CD4-positive, alpha-beta T cell treated with Interleukin-6 for 4 hours (primary cell): ENCODE measurements around the gene LPAR2.
A peak's percentile ranks its signal among the peaks of the same experiment; 100 is the strongest.
"Not testable (repeated sequence)": the region's sequence is repeated elsewhere in the genome, so short reads cannot be mapped to it uniquely, and the experiment has no call there.

Source experiments
- DNase-seq: peaks from one replicate; pipeline ENCODE4 v3.0.0-alpha.2; 2020; ENCODE audit warnings: mixed read lengths

LPAR2 gene

DNA sequence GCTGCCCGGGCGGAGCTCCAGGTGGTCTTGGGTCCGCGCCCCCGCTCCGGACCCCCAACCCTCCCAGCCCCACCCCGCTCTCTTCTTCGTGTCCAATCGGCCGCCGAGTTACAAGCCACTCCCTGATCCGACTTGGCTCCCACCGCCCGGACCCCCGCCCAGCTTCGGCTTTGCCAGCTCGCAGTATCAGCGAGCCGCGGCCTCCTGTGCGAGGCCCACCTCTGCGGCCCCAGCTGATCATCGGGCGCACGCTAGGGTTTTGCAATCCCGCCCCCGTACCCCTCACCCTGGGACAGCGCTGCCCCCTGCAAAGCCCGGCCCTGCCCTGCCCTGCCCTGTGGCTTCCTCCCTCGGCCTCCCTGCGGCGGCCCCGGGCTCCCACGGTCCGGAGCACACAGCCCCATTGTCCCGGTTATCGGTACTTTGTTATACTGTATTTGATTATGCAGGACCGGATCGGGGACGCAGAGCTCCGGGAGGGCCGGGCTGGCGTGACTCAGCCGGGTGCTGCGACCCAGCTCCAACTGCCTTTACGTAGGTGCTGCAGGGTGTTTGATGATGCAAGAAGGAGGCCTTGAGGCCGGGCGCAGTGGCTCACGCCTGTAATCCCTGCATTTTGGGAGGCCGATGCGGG lies 598 bp upstream of the LPAR2 start:
- peak; percentile 67 for DNase-seq

DNA sequence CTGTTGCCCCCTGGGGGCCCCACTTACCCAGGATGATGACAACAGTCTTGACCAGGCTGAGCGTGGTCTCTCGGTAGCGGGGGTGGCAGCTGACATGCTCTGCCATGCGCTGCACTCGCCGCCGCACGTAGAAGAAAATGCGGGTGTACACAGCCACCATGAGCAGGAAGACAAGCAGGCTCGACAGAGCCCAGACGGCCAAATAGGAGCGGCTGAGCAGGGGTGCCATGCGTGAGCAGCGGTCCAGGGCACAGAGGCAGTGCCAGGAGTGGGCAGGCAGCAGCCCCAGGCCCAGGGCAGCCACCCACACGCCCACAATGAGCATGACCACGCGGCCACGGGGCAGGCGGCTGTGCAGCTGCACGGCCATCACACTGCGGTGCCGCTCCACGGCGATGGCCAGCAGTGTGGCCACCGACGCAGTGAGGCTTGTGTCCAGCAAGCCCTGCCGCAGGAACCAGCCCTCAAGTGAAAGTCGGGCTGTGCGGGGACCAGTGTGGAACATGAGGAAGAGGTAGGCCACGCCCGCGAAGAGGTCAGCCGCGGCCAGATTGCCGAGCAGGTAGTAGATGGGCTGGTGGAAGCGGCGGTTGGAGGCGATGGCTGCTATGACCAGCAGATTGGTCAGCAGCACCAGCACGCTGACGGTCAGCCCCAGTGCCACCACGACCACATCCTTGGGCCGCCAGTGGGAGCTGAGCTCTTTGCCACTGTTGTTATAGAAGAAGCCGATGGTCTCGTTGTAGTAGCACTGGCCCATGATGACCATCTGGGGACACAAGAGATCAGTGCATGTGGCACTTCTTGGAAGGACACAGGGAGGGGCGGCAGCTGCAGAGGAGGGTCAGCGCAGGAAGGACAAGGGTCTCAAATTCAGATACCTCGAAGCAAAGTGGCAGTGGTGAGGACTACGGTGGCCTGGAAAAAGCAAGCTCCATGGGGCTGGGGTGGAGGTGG lies 1.2 kb downstream of the LPAR2 start:
- no peak for DNase-seq

DNA sequence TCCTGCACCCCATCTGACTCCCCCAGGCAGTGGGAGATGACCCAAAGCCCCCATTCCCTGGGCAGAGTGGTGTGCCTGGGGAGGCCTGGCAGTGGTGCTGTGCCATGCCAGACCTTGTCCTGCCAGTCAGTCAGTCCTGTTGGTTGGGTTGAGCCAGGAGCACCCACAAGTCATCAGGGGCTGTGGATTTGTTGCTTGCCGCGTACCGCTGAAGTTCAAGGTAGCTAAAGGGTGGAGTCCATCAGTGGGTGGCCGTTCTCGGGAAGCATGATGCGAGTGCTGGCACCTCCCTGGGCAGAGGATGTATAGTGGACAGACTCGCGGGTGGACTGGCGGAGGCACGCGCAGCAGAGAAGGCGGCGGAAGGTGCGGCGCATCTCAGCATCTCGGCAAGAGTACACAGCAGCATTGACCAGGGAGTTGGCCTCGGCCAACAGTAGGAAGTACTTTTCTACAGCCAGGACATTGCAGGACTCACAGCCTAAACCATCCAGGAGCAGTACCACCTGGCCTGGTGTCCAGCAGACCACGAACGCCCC lies 3.9 kb downstream of the LPAR2 start:
- no peak for DNase-seq

DNA sequence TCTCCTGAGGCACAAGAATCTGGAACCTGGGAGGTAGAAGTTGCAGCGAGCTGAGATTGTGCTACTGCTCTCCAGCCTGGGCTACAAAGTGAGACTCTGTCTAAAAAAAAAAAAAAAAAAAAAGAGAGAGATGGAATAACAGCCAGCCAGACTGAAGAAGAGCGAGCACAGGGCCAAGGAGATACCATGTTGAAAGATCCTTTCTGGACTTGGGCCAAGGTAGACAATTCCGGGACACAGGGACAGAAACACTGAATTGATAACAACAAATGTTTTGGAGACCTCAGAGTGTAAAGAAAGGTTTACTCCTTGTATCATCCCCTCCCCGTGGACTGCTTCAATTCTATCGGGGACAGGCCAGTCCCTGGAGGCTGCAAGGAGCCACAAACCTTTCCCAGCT lies 4.6 kb downstream of the LPAR2 start:
- no peak for DNase-seq

DNA sequence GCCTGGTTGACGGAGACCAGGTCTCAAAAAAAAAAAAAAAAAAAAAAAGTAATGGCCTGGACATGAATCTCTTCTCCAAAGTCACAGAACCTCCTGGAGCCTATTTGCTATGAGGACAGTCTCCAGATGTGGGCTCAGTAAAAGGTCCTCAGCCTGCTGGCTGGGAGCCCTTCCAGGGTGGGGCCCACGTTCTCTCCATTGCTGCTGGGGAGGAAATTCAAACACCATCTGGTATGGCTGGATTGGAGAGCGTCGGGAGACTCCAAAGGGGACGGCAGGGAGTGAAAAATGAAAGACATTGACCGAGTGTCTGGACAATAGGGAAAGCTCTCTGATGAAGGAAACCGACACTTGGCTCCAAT lies 8.2 kb downstream of the LPAR2 start:
- no peak for DNase-seq

DNA sequence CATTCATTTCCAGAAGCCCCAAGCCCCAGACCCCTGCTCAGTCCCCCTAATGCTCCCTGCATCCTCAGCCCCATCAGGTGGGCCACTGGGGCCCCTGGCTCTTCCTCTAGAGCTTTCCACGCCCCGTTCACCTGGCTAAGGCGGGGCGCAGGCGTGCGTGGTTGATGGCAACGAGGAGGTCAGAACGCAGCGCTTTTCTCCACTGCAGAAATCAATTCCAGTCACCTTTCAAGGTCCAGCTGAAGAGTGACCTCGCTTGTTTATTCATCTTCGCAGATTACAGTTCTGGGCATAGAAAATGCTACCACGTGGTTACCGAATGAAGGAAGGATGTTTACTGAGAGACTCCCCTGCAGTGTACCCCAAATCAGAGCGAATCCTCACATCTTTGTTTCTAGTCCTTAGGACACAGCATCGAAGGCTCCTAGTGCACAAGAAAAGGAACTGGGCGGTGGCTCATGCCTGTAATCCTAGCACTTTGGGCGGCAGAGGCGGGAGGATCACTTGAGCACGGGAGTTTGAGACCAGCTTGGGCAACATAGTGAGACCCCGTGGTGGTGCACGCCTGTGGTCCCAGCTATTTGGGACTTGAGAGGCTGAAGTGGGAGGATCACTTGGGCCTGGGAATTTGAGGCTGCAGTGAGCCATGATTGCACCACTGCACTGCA lies 8.7 kb downstream of the LPAR2 start:
- DNase-seq = no peak

DNA sequence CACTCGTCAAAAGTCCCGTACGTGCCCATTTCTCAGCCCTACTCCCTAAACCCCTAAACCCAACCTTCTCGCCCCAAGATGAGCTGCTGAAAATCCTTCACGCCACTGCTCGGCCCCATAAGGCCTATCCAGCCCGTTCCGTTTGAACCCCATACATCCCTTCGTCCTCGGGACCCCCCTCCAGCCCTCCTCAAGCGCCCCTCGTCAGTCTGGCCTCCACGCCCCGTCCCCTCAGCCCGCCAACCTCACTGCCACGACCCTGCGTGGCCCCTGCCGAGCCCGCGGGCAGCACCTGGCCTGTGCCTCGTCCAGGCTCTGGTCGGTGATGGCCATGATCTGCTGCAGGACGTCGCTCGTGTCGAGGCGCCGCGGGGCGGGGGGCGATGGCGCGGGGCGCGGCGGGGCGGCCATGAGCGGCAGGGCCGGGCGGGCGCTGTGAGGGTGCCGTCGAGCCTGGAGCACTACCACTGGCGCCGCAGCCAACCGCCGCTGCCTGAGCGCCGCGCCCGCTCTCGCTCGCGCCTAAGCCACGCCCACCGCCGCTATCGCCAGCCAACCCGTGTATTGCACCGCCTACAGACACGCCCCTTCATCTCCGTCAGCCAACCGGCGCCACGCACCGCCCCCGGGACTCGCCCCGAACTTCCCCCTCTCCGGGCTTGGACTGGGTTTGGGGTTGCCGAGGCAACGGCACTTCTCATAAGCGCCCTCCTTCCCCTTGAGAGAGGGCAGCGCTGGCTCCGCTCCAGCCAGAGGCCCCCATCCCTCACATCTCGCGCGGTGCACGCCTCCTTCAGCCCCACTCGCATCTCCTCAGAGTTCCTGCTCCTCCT lies 9.6 kb downstream of the LPAR2 start, which contains the start of gene PBX4:
Gene PBX4, minus strand, starts transcription at position 469 of the 833 bp plus-strand sequence. Its CDS starts 58 bp downstream, at position 411.
- DNase-seq = peak; percentile 100

DNA sequence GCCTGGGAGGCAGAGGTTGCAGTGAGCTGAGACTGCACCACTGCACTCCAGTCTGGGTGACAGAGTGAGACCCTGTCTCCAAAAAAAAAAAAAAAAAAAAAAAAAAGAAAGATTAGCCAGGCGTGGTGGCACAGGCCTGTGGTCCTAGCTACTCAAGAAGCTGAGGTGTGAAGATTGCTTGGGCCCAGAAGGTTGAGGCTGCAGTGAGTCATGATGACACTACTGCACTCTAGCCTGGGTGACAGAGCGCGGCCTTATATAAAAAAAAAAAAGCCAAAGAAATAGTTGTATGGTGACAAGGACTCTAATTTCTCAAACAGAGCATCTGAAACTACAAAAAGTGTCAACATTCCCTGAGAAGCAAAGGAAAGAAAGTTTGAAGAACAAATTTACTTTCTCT lies 12.9 kb downstream of the LPAR2 start:
- peak; percentile 54 for DNase-seq

DNA sequence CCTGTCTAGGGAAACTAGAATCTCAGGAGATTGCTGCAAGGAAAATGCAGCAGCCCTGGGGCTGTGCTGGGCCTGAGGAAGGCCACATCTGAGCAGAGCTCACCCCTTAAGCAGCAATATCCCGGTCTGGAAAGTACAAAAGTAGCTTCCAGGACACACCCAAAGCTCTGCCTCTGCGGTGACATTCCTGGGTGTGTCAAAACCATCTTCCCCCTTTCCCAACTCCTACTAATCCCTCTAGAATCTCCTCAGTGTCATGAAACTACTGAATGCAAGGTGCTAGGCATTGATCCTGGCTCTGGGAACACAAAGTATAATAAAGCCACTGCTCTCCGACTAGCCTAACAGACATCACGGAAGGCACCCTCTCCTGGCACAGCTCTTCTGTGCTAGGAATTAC lies 14.5 kb downstream of the LPAR2 start:
- DNase-seq = no peak

DNA sequence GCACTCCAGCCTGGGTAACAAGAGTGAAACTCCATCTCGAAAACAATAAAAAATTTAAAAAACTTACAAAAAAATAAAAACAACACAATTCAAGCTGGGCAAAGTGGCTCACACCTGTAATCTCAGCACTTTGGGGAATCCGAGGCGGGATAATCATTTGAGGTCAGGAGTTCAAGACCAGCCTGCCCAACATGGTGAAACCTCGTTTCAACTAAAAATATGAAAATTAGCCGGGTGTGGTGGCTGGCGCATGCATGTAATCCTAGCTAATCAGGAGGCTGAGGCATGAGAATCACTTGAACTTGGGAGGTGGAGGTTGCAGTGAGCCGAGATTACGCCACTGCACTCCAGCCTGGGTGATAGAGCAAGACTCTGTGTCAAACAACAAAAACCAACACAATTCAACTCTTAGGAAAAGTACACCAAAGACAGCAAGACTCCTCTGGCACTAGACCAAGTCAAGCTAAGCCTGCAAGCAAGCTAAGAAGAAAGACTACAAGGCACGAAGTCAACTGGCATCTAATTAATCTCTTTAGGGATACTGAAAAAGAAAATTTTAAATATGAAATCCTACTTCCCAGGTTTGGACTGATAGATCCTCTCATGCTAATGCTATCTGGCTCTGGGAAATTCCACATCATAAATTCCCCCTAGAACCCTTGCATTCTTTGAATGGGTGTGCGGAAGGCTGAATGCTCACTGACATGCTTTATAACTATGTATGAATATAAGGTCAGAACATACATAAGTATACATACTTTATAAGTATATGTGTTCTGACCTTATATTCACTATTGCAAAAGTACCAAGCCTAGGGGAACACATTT lies 17.4 kb downstream of the LPAR2 start:
- no peak for DNase-seq

DNA sequence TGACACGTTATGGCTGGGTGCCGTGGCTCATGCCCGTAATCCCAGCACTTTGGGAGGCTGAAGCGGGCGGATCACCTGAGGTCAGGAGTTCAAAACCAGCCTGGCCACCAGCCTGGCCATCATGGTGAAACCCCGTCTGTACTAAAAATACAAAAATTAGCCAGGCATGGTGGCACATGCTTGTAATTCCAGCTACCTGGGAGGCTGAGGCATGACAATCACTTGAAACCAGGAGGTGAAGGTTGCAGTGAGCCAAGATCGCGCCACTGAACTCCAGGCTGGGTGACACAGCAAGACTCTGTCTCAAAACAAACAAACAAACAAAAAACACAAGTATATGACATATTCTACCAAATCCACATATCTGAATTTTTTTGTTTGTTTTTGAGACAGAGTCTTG lies 21.3 kb downstream of the LPAR2 start:
- DNase-seq = not testable (repeated sequence)

DNA sequence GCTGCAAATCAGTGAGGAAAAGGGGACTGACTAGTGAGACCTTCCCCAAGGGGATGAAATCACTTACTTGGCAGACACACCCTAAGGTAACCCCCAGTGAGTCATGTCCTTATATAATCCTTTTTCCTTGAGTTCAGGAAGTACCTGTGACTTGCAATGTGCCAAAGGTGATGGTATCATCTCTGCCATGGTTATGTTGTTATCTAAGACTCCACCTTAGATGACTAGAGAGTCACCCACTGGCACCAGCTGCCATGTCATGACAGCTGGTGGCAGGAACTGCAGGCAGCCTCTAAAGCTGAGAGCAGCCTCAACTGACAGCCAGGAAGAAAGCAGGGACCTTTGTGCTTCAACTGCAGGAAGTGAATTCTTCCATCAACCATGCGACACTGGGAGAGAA lies 22.0 kb downstream of the LPAR2 start:
- peak; percentile 78 for DNase-seq

DNA sequence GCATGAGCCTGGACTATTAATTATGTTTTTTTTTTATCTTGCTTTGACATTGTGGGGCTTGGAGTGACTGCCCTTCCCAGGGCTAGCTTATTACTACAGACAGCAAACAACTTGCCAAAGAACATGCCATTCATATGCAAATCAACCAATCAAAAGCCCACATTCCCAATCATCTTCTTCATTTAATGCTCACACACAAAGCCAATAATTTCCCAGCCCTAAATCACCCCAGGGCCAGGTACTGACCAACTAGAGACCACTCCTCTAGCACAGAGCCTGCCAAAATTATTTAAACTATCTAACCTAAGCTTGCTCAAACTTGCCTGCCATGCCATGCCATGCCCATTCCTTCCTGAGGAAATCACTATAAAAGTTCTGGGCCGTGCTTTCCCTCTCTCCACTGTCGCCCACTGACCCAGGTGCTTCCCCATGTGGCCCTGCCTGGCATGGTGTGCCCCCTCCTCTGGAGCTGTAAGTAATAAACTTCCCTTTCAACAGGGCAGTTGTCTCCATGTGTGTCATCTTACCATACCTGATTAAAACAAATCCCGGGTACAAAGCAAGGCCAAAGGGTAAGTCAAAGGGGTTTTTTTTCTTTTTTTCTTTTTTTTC lies 25.2 kb downstream of the LPAR2 start:
- no peak for DNase-seq

DNA sequence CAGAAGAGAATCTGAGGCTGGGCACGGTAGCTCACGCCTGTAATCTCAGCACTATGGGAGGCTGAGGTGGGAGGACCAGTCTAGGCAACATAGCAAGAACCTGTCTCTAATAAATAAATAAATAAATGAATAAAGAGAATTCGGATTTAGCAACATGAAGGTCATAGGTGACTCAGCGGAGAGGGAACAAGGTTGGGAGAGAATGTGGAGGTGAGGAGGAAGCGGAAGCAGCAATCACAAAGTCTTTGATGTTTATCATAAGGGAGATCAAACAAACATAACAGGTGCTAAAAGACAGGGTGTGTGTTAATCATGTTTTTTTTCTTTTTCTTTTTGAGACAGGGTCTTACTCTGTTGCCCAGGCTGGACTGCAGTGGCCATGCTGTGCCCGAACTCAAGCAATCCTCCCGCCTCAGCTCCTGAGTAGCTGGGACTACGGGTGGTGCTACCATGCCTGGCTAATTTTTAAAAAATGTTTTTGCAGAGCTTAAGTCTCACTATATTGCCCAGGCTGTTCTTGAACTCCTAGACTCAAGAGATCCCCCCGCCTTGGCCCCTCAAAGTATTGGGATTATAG lies 25.8 kb downstream of the LPAR2 start:
- peak; percentile 63 for DNase-seq

DNA sequence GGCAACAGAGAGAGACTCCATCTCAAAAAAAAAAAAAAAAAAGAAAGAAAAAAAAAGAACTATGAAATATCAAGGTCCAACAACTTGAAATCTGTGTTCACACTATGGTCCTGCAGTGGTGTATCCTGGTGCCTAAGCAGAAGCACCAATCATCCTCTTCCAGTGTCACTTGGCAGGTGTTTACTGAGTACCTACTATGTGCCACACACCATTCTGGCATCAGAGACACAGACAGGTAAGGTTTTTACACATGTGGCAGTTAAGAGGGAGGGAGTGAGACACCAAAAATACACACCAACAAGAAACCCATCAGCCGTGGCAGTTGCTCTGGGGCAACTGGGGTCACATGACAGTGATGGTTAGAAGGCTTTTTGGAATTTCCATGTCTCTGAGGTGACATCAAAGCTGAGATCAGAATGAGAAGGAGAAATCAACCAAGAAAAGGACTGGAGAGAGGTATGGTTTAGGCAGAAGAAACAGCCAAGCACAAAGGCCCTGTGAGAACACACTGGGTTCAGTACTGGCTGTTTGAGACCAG lies 27.2 kb downstream of the LPAR2 start:
- no peak for DNase-seq

DNA sequence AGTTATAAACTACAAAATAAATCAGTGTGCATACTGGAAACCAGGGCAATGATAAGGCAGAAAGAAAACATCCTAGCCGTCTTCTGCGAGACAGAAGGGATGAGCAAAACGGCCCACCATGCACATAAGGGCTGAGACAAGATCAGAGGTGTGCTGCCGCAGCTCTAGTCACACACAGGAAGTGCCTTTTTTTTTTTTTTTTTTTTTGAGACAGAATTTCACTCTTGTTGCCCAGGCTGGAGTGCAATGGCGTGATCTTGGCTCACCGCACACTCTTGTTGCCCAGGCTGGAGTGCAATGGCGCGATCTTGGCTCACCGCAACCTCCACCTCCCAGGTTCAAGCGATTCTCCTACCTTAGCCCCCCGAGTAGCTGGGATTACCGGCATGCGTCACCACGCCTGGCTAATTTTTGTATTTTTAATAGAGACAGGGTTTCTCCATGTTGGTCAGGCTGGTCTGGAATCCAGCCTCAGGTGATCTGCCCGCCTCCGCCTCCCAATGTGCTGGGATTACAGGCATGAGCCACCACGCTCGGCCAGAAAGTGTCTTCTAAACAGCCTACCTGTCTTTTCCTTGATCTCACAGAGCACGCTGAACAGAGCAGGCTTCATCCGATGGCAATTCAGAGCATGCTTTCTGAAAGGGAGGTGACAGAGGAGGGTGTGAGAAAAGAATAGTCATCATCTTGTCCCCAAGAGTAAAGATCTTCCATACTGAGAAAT lies 29.1 kb downstream of the LPAR2 start:
- DNase-seq = peak; percentile 81

DNA sequence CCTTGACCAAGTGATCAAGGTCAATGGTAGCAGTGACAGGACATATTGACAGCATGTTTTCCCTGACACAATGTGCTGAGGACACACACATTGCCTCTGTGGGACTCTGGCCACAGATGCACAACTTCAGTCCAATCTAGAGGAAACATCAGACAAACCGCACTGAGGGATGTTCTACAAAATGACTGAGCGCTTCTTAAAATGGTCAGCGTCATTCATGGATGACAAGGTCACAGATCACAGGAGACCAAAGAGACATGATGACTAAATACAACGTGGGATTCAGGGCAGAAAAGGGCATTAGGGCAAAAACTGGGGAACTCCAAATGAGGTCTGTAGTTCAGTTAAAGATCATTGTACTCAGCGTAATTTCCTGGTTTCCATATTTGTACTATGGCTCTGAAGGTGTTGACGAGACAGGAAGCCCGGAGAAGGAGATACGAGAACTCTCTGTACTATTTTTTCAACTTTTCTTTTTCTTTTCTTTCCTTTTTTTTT lies 30.2 kb downstream of the LPAR2 start:
- DNase-seq = peak; percentile 53

DNA sequence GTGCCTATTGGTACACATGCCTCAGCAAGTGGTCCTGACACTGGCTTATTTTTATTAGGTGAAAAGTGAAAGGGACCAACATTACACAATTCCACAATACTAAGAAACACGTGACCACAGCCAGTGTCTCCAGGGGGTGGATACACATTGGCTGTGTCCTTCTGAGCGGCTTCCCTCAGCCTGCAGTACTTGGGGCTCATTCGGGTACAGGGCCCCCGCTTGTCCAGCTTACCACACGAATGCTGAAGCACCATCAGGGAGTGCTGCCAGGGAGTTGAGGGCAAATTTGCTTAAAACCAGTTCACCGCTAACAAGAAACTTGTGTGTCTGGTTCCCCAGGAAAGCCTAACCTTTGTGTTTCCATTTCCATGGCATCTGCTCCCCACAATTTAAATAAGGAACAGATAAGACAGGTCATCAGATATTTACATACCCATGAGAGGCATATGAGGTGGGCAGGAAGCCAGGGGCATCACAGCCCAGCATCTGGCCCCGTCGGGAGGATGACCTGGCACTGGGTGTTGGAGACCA lies 32.8 kb downstream of the LPAR2 start:
- no peak for DNase-seq

DNA sequence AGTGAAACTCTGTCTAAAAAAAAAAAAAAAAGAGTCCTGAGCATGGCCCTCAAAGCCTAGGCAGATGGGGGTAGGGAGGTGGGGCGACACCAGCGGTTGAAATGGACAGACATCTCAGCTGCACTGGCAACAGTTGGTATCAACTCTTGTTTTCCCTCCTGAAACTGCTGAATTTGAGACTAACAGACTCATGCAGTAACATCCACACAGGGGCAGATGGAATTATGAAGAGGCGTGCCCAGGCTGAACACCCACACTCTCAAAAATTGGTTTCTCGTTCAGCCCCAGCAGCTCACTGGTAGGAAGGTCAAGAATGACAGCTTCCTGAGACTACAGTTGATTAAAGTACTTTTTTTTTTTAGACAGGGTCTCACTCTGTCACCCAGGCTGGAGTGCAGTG lies 33.6 kb downstream of the LPAR2 start:
- DNase-seq = no peak
